Esophagus muscularis mucosa (tissue), 4 donors: ENCODE results near the gene ASB7. TPM values are rescaled to one million over a fixed set of nuclear protein-coding genes. Genes with fewer than 3 reads are reported as not detected.

Experiments used
- DNase-seq: peaks from one replicate; pipeline ENCODE4 v3.0.0-alpha.2; 2017; ENCODE audit errors: extremely low spot score
- H3K27ac ChIP-seq, 4 donors: fragments of 200-600 bp; sonication (generic); replicated peaks in 1 of 4; 1 replicate in 3 of 4; 2 replicates in 1 of 4; pipeline ENCODE4 v1.5.1; 2016 to 2019; ENCODE audit warnings: mild to moderate bottlenecking in 1 of 4
- H3K27me3 ChIP-seq, 4 donors: fragments of 200-600 bp; sonication (generic); one replicate each; pipeline versions ENCODE4 v1.5.1 to v1.6.0; 2016 to 2019
- H3K36me3 ChIP-seq, 4 donors: fragments of 200-600 bp; sonication (generic); one replicate each; pipeline ENCODE4 v1.5.1; 2016 to 2019
- H3K4me1 ChIP-seq, 4 donors: fragments of 200-600 bp; sonication (generic); one replicate each; pipeline ENCODE4 v1.5.1; 2016 to 2019
- H3K4me3 ChIP-seq, 4 donors: fragments of 200-600 bp; sonication (generic); 1 replicate in 2 of 4; 2 replicates in 2 of 4; pipeline ENCODE4 v1.5.1; 2016 to 2019; ENCODE audit warnings: mild to moderate bottlenecking in 4 of 4, moderate library complexity in 1 of 4
- H3K9me3 ChIP-seq, 4 donors: fragments of 200-600 bp; sonication (generic); 1 replicate in 3 of 4; 2 replicates in 1 of 4; pipeline ENCODE4 v1.5.1; 2016 to 2019
- CTCF ChIP-seq, 3 experiments: fragments of 200-600 bp in 2 of 3; fragments of 450-650 bp in 1 of 3; sonication (generic) in 2 of 3; IDR thresholded peaks; one replicate each; pipeline ENCODE4 v1.5.1; 2017 to 2019; ENCODE audit warnings: antibody characterized with exemption in 3 of 3, mild to moderate bottlenecking in 2 of 3, moderate library complexity in 1 of 3
- EP300 ChIP-seq: sonication (generic); formaldehyde crosslinking; IDR thresholded peaks from one replicate; pipeline ENCODE4 v1.6.1; 2017; ENCODE audit warnings: antibody characterized with exemption
- POLR2A ChIP-seq: fragments of 450-650 bp; IDR thresholded peaks from one replicate; pipeline ENCODE4 v1.6.1; 2017; ENCODE audit warnings: antibody characterized with exemption, moderate library complexity, mild to moderate bottlenecking, low read depth
- POLR2AphosphoS5 ChIP-seq, 2 donors: sonication (generic); formaldehyde crosslinking; IDR thresholded peaks; one replicate each; pipeline ENCODE4 v1.6.1; 2017; ENCODE audit warnings: antibody characterized with exemption in 2 of 2
- WGBS: methylation state at CpG from one replicate; pipeline ENCODE4 v1.1.5; 2018; 5-methylcytosine and 5-hydroxymethylcytosine counted together
- intact Hi-C: fragments of 100-400 bp; cut with DNase I; formaldehyde crosslinking; loops from one replicate; pipeline ENCODE4 v1.15.1; 2023
- total RNA-seq, 4 donors: library from RNA; depleted of rRNA; stranded (reverse); fragments of >200 nt; gene quantifications; one replicate each; pipeline versions ENCODE4 v1.1.0 to v1.2.1, GENCODE V29; 2016

Gene ASB7
- total RNA-seq, 4 donors from 2014 or later = 12.8 to 13.8 (median 13.4) TPM

- WGBS = 2% methylated on average over 10 of the region's 10 CpGs
- DNase-seq = no peak
- intact Hi-C loops = loop anchor here (5.0 kb wide), 1 partner anchor 249 kb away; no protein-coding TSS in a partner anchor
- Histone ChIP-seq H3K9me3 (no peaks in the 10 kb centered on the region), H3K27ac (peak overlapping the region in 2 of 4 donors; percentile 81 to 88), H3K4me1 (peaks cover 23 to 43% (median 39%) of the 10 kb centered on the region in 4 donors), H3K36me3 (peaks cover 0 to 14% (median 6%) of the 10 kb centered on the region in 4 donors), H3K27me3 (no peaks in the 10 kb centered on the region), H3K4me3 (peak overlapping the region; percentile 71 to 94 (median 92))
- TF ChIP-seq POLR2AphosphoS5 (IDR thresholded peaks at IDR 0.05) (no peak), POLR2A (no peak), EP300 (no peak), CTCF (IDR thresholded peaks at IDR 0.05) (no peak)
These were observed 1.2 kb upstream of the ASB7 start for GRCh38 chr15:100601163-100601562.

GRCh38 chr15:100601617-100602063 is 749 bp upstream of the ASB7 start:
- TF ChIP-seq EP300 (no peak), POLR2AphosphoS5 (IDR thresholded peaks at IDR 0.05) (no peak), POLR2A (no peak), CTCF (IDR thresholded peaks at IDR 0.05) (no peak)
- Histone ChIP-seq H3K36me3 (peaks cover 0 to 19% (median 6%) of the 10 kb centered on the region in 4 donors), H3K4me1 (peaks cover 23 to 42% (median 37%) of the 10 kb centered on the region in 4 donors), H3K27ac (peak overlapping the region; percentile 74 to 88 (median 78)), H3K27me3 (no peaks in the 10 kb centered on the region), H3K9me3 (no peaks in the 10 kb centered on the region), H3K4me3 (peak overlapping the region; percentile 71 to 94 (median 92))
- DNase-seq = no peak
- intact Hi-C loops = loop anchor here (5.0 kb wide), 1 partner anchor 249 kb away; no protein-coding TSS in a partner anchor
- WGBS = 0% methylated on average over 10 of the region's 21 CpGs

GRCh38 chr15:100602823-100603393 is 519 bp downstream of the ASB7 start:
- no peaks in the 10 kb centered on the region for H3K9me3 ChIP-seq
- DNase-seq = no peak
- no peaks in the 10 kb centered on the region for H3K27me3 ChIP-seq
- intact Hi-C loops = loop anchor here (5.0 kb wide), 1 partner anchor 251 kb away; no protein-coding TSS in a partner anchor
- WGBS = under 1% methylated on average over 13 of the region's 16 CpGs
- peaks cover 0 to 28% (median 6%) of the 10 kb centered on the region in 4 donors for H3K36me3 ChIP-seq
- H3K27ac ChIP-seq = peak overlapping the region; percentile 86 to 90 (median 88)
- no peak for TF ChIP-seq POLR2A
- no peak for TF ChIP-seq POLR2AphosphoS5 (IDR thresholded peaks at IDR 0.05)
- no peak for TF ChIP-seq CTCF (IDR thresholded peaks at IDR 0.05)
- TF ChIP-seq EP300 = no peak
- H3K4me1 ChIP-seq = peaks cover 23 to 45% (median 38%) of the 10 kb centered on the region in 4 donors
- peak overlapping the region; percentile 71 to 94 (median 92) for H3K4me3 ChIP-seq

- intact Hi-C loops = no loop called here
- no peak for TF ChIP-seq EP300
- TF ChIP-seq CTCF (IDR thresholded peaks at IDR 0.05) = no peak
- TF ChIP-seq POLR2A = no peak
- TF ChIP-seq POLR2AphosphoS5 (IDR thresholded peaks at IDR 0.05) = no peak
- no peak for DNase-seq
- Histone ChIP-seq H3K27ac (no peak overlapping the region), H3K9me3 (no peaks in the 10 kb centered on the region), H3K4me3 (no peak overlapping the region), H3K36me3 (peaks cover 27 to 80% (median 52%) of the 10 kb centered on the region in 4 donors), H3K4me1 (peaks cover 0 to 4% (median 0%) of the 10 kb centered on the region in 4 donors), H3K27me3 (no peaks in the 10 kb centered on the region)
- 84% methylated on average over 2 of the region's 2 CpGs for WGBS
These were observed 10.2 kb downstream of the ASB7 start for GRCh38 chr15:100612539-100612938.
